Cerebellar cortex (tissue), 1 donor: ENCODE measurements around the gene PARG.
"Not testable (repeated sequence)": the region's sequence is repeated elsewhere in the genome, so short reads cannot be mapped to it uniquely, and the experiment has no call there.

Experiments used
- DNase-seq: peaks from one replicate; pipeline ENCODE4 v3.0.0-alpha.2; 2015; ENCODE audit warnings: low spot score

Gene PARG

DNA sequence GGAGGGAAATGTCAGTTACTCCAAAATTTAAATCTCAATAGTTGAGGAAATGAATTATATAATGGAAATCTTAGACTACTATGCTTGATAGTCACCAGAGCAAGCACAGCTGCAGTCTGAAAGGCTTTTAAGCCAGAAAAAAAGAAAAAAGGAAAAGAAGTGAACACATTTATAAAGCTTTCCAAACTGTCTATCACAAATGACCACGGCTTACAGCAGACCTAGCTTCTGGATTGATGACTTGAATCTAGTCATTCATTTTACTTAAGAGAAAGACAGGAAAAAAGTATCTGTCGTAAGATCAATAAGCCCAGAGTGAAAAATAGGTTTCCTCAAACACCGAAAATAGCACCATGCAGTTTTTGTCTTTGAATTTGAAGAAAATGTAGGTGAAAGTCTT lies 111.8 kb downstream of the PARG start:
- no peak for DNase-seq

DNA sequence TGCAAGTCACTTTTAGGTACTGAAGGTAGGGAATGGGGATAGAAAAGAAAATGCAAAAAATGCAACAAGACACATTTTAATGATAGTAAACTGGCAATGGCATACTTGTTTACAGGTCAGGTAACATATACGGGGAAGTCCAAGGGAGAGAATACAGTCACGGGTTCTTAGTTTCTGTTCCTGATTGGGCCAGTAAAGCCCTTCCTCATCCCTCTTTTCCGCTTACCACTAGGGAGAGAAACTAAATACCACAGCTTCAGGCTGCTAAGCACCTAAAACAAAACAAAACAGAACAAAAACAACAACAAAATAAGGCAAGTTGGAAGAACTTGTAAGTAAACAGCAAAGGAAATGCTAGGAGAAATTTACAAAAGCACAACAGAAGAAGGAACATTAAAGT lies 114.5 kb downstream of the PARG start:
- no peak for DNase-seq

DNA sequence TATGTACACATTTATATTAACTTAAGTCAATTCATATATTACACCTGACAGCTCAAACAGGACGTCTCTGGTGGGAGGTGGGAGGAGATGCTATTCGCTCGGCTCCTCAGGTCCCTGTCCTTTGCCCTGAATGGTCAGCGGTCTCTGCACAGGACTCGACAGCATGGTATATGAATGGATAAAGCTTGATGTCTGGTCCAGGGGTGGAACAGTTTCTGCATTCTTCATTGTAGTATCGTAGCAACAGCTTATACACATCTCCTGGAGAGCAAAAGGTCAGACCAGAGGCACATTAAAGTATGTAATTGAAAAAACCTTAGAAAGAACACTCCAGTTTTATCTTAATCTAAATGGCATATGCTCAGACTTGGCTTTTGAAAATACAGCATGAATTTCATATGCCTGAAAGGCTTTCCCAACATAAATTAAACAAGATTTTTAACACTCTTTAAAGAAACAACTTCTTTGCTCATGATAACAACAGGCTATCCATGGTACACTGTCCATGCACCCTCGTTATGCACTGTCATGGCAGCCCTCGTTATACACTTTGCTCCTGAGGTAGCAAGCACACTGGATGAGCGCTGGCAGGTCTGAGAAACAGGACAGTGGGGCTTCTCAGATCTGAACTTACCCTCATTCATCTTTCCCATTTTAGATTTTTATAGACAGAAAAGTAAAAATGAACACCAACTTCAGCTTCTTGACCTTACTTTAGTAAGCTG lies 122.4 kb downstream of the PARG start:
- DNase-seq, result no peak

DNA sequence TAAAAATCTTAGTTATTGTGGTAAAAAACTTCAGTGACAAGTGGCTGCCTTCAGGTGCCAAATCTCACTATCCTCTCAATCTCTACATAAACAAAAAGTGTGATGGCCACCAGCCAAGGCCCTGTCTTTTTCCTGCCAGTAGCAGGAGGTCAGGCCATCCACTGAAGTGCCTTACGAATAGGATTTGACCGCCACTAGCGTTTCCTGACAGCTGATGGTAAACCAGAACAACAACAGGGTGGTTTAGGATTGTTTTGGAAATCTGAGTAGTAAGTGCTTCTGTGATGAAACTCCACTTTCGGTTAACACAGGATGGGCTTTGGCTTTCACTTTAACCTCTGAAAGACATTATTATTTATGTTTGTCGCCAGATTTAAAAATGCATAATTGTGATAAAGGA lies 124.0 kb downstream of the PARG start:
- DNase-seq, result no peak

DNA sequence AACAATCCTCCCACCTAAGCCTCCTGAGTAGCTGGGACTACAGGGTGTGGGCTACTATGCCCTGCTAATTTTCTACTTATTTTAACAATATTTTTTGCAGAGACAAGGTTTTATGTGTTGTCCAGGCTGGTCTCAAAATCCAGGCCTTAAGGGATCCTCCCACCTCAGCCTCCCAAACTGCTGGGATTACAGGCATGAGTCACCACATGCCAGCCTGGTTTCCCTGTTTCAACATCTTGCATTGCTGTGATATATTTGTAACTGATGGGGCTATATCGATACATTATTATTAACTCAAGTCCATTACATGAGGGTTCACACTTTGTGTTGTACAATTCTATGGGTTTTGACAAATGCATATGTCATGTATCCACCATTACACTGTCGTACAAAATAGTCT lies 137.8 kb downstream of the PARG start:
- no peak for DNase-seq

DNA sequence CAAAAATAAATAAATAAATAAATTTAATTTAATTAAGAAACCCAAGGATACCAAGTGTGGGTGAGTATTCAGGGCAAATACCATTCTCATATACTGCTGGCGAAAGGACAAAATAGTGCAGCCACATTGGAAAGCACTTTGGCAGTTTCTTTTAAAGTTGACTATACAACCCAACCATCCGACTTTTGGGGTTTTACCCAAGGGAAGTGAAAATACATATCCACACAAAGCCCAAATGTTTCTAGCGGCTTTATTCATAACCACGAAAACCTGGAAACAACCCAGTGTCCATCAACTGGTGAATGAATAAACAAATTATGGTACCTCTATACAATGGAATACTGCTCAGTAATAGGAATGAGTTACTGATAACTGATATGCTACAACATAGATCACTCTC lies 143.6 kb downstream of the PARG start:
- no peak for DNase-seq

DNA sequence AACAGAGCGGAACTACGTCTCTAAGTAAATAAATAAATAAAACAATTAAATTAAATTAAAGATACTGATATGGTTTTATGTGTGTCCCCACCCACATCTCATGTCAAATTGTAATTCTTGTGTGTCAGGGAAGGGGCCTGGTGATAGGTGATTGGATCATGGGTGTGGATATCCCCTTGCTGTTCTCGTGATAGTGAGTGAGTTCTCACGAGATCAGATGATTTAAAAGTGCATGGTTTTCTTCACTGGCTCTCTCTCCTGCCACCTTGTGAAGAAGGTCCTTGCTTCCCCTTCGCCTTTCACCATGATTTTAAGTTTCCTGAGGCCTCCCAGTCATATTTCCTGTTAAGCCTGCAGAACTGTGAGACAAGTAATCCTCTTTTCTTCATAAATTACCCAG lies 150.7 kb downstream of the PARG start:
- no peak for DNase-seq

DNA sequence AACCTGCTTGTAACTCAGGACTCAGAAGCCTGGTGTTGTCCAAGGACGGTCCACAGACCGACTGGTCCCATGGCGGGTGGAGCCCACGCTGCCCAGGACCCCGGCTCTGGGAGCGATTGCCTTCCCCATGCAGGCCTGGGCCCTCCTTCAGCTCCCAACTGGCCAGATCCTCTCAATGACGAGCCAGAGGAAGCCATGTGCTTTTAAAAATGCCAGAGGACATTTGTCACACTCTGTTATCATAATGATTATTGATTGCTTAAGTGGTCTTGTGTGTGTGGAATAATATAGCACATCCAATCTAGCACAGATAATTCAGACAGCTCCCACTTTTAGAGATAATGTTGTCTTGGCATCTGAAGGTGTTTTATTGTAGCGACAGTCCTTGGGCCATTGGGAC lies 157.1 kb downstream of the PARG start:
- no peak for DNase-seq

DNA sequence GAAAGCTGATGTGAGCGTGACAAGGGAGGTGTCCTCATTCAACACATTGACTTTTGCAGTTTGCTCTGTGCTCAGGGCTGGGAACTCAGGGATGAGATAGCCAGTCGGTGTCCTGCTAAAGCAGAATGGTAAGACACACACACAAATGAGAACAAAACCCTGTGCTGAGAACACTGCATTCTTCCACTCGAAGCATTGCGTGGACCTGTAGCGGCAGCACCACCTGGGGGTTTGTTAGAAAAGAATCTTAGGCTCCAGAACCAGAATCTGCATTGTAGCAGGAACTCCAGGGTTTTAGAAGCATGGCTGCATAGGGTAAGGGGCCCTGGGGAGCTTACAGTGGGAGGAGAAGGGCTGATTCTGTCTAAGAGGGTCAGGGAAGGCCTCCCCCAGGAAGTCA lies 158.2 kb downstream of the PARG start:
- no peak for DNase-seq

DNA sequence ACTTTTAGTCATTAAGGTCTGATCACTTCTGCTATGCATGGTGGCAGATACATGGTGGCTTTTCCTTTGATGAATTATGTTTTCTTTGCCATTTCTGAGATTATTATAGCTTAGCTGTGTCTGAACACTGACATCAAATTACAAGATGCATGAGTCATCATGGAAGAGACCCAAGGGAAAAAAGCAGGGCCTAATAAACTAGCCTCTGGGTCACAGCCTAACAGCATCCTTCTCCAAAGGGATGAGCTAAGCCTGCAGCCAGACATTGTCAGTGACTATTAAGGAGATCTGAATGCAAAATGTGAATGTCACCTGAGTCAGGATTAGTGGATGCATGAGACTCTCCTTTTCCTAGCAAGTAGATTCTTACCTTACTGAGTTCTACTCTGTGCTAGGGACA lies 160.6 kb downstream of the PARG start:
- DNase-seq, result no peak

DNA sequence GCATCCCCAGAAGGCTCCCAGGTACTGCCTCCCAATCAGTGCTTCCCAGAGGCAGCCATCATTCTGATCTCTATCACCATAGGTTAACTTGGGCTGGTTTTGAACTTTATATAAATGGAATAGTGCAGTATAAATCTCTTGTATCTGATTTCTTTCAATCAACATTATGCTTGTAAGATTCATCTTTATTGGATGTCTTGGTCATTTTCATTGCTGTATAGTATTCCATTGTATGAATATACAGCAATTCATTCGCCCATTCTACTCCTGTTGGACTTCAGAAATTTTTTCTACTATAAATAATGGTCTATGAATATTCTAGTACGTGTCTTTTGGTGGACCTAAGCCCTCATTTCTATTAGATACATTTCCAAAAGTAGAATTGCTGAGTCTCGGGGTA lies 163.6 kb downstream of the PARG start:
- no peak for DNase-seq

DNA sequence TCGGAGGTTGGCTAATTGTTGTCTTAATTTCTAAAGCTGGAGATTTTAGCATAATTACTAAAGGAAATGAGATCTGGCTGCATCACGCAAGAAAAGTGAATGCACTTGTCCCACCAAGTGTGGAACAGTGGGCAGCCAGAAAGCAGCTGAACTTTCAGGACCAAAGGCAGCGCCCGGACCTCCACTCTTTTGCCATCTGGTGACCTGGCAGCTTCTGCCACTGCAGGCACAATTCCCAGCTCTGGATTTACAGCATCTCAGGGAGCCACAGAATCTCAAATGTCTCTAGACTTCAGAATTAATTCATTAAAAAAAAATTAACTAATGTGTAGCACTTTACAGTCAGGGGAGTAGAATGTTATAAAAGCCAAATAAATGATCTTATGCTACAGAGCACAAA lies 165.0 kb downstream of the PARG start:
- DNase-seq, result peak; percentile 74

DNA sequence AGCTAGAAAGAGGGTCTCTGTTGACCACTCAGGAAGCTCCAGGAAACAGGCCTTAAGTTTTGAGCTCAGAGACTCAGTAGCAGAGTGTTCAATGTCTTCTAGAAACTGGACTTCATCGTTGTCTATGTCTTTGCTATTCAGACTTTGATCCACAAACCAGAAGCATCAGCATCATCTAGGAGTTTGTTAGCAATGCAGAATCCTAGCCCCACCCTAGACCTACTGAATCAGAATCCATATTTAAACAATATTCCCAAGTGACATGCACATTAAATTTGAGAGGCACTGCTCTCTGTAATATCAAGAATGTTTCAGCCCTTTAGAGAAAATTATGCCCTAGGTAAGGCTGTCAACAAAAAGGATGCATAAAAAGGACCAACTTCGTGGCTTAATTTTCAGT lies 166.8 kb downstream of the PARG start:
- DNase-seq, result no peak

DNA sequence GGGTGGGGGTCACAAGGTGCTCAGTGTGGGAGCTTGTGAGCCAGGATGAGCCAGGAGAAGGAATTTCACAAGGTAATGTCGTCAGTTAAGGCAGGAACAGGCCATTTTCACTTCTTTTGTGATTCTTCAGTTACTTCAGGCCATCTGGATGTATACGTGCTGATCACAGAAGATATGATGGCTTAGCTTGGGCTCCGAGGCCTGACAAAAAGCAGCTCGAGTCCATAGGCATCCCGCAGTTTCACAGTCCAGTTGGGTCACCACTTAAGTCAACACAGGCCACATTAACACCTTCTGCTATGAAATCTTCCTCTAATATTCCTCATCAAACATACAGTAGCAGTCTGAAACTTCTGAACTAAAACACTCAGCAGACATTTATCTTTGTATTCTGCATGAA lies 168.9 kb downstream of the PARG start:
- DNase-seq, result not testable (repeated sequence)

DNA sequence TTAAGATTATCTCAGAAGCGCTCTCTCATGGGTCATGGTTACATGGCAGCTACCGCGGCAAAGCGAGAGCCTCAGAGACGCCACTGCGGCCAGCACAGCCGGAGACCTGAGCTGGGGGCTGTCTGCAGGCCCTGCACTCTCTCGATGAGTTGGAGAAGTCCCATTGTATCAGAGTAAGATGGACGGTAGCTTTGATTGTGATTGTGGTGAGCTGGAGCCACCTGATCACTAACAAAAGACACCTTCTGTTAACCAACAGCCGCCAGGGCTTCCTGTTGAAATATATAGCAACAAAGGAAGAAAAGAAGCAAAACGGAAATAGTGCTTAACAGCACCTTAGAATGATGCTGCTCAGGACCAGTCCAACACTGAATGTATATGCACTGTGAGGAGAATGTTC lies 170.8 kb downstream of the PARG start:
- DNase-seq, result not testable (repeated sequence)

DNA sequence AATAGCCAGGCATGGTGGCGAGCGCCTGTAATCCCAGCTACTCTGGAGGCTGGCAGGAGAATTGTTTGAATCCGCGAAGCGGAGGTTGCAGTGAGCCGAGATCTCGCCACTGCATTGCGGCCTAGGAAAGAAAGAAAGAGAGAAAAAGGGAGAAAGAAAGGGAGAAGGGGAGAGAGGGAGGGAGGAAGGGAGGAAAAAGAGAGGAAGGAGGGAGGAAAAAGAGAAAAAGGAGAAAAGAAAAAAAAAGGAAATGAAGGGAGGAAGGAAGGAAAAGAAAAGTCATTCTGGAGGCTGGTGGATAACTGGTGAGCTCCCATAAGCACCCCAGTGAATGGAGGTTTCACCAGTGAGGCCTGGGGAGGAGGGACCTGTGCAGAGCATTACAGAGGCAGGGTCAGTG lies 172.1 kb downstream of the PARG start:
- no peak for DNase-seq

DNA sequence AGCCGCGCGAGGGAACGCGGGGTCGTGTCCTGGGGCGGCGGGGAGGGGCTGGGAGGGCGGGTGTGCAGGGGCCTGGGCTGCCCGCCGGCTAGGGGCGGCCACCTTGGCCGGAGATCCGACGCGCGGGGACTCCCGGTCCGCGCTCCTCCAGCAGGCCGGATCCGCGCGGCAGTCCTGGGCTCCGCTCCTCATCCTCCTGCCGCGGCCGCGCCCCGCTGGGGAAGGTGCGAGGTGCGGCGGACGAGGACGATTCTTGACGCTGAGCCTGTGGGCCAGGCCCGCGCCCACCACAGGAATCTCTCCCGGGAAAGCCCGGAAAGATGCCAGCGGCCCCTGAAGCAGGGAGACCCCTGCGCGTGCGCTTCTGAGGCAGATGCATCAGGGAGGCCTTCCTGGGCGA lies 173.1 kb downstream of the PARG start:
- DNase-seq, result no peak

DNA sequence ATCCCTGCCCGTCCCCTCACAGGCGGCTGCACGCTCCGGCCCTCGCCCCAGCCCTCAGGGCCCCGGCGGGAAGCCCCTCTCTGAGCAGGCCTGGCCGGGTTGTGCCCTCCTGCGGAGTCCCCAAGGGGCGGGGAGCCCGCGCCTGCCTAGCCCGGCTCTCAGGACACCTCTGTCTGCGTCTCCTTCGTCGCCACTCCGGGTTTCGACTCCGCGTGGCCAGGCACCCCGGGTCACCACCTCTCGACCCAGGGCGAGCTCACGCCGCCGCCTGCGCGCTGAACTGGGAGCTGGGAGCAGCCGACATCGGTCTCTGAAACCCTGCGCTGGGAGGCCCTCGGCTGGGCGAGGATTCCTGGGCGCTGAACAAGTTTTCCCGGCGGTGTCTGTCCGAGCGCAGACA lies 173.5 kb downstream of the PARG start:
- no peak for DNase-seq
